ENCODE results near the gene CNTNAP4. TPM values are rescaled to one million over a fixed set of nuclear protein-coding genes. Genes with fewer than 3 reads are reported as not detected.

The CNTNAP4 gene
- total and polyA plus RNA-seq, 2 of the 4 experiments (the other 2 are of a cell fraction): not detected

GRCh38 chr16:76396977-76397376 is 119.8 kb downstream of the CNTNAP4 start:
- no peak overlapping the region for H2AK5ac ChIP-seq (ENCODE audit: low read depth, low read length)
- in situ Hi-C loops (cut with MboI; ENCODE audit: low sequenced_read_pairs): no loop called here
- no peaks in the 10 kb centered on the region for H3K27me3 ChIP-seq (ENCODE audit: control insufficient read depth, insufficient read depth, low read length)
- DNase-seq: no peak
- TF ChIP-seq CTCF (conservative IDR thresholded peaks at IDR 0.05; ENCODE audit: low read depth, low read length): no peak
- TF ChIP-seq RCOR1 (IDR thresholded peaks at IDR 0.05; ENCODE audit: insufficient replicate concordance, low read length): no peak
- TF ChIP-seq POLR2A (IDR thresholded peaks at IDR 0.05; ENCODE audit: low read depth, low read length): no peak
- no peak for TF ChIP-seq SMC3 (IDR thresholded peaks at IDR 0.05; ENCODE audit: low read depth, low read length)
- TF ChIP-seq MXI1 (IDR thresholded peaks at IDR 0.05; ENCODE audit: borderline replicate concordance, low read depth, low read length): no peak
- TF ChIP-seq RAD21 (IDR thresholded peaks at IDR 0.05; ENCODE audit: low read length): no peak
- no peak for TF ChIP-seq BHLHE40 (IDR thresholded peaks at IDR 0.05; ENCODE audit: low read depth, low read length)
- TF ChIP-seq CEBPB (IDR thresholded peaks at IDR 0.05; ENCODE audit: low read depth, low read length): no peak
- TF ChIP-seq MAZ (IDR thresholded peaks at IDR 0.05; ENCODE audit: borderline replicate concordance, low read depth, low read length): no peak
- no peak for TF ChIP-seq ELK1 (IDR thresholded peaks at IDR 0.05; ENCODE audit: borderline replicate concordance, low read depth, low read length)
- TF ChIP-seq RFX5 (IDR thresholded peaks at IDR 0.05; ENCODE audit: low read depth, low read length): no peak
- no peak for TF ChIP-seq USF2 (IDR thresholded peaks at IDR 0.05; ENCODE audit: low read depth, low read length)
- TF ChIP-seq CHD1 (IDR thresholded peaks at IDR 0.05; ENCODE audit: low read depth, low read length): no peak
- TF ChIP-seq FOS (IDR thresholded peaks at IDR 0.05; ENCODE audit: low read depth, low read length): no peak
- no peak for TF ChIP-seq MAFK (IDR thresholded peaks at IDR 0.05; ENCODE audit: low read depth, low read length)
- TF ChIP-seq NFE2L2 (IDR thresholded peaks at IDR 0.05; ENCODE audit: low read depth, low read length): no peak
- no peaks in the 10 kb centered on the region for H3K4me1 ChIP-seq (ENCODE audit: control insufficient read depth, insufficient read depth, low read length)
- no peak overlapping the region for H2AK9ac ChIP-seq (replicated peaks; ENCODE audit: low read depth, low read length, poor library complexity)
- H3K4me2 ChIP-seq (ENCODE audit: low read depth, low read length): no peak overlapping the region
- no peak overlapping the region for H2BK5ac ChIP-seq (ENCODE audit: low read depth, low read length, poor library complexity, severe bottlenecking)
- no peaks in the 10 kb centered on the region for H3K9me1 ChIP-seq (ENCODE audit: insufficient read depth, low read length)
- H4K8ac ChIP-seq (ENCODE audit: low read depth in 2 of 2, low read length in 2 of 2): no peak overlapping the region
- no peak overlapping the region for H3K4me3 ChIP-seq (ENCODE audit: insufficient read depth, low read depth, low read length)
- ChIA-PET CTCF (no interaction called here), POLR2A (ENCODE audit: unreplicated experiment) (no interaction called here)
- H3K36me3 ChIP-seq (ENCODE audit: control insufficient read depth, insufficient read depth, low read length): no peaks in the 10 kb centered on the region
- no peak overlapping the region for H4K91ac ChIP-seq (ENCODE audit: insufficient read depth, low read depth, low read length)
- no peak for ATAC-seq (ENCODE audit: low read depth)
- H3K9me3 ChIP-seq (ENCODE audit: control insufficient read depth, insufficient read depth, low read length): peaks cover 5% of the 10 kb centered on the region; the same call in 1 of the 2 replicates
- no peak overlapping the region for H2BK15ac ChIP-seq (ENCODE audit: low read depth, low read length)
- dilution Hi-C loops (cut with HindIII; ENCODE audit: low sequenced_read_pairs, unreplicated experiment): no loop called here
- H3K23ac ChIP-seq (ENCODE audit: low read depth, low read length): no peak overlapping the region
- H4K20me1 ChIP-seq (ENCODE audit: insufficient read depth, low read length): no peaks in the 10 kb centered on the region
- no peak overlapping the region for H2BK120ac ChIP-seq (ENCODE audit: low read depth, low read length)
- no peak overlapping the region for H2BK20ac ChIP-seq (ENCODE audit: low read depth, low read length)
- no peaks in the 10 kb centered on the region for H3K79me1 ChIP-seq (ENCODE audit: low read depth in 1 of 2, low read length in 2 of 2)
- H3K56ac ChIP-seq (ENCODE audit: extremely low read depth, insufficient read depth, low read length): no peak overlapping the region
- no TSS peak for BruUV-seq (replicated peaks)
- intact Hi-C loops (cut with micrococcal nuclease): no loop called here
- no peak overlapping the region for H3K4ac ChIP-seq (ENCODE audit: low read depth, low read length)
- no peak overlapping the region for H3K27ac ChIP-seq (ENCODE audit: insufficient read depth, low read length)
- H3K18ac ChIP-seq (ENCODE audit: low read depth, low read length): no peak overlapping the region
- no peak overlapping the region for H3K14ac ChIP-seq (replicated peaks; ENCODE audit: low read depth, low read length)
- no peak overlapping the region for H3K9ac ChIP-seq (ENCODE audit: low read depth, low read length)
- 44% methylated on average over 3 of the region's 4 CpGs; no CpG with 5 or more reads in 1 of the 2 experiments for WGBS, 2 experiments (ENCODE audit: extremely low coverage in 2 of 2, insufficient read length in 1 of 2)
- H4K5ac ChIP-seq (ENCODE audit: low read depth, low read length): no peak overlapping the region
- no peak overlapping the region for H2AFZ ChIP-seq (replicated peaks; ENCODE audit: low read length, poor library complexity)
